NCI-H446 treated with DMSO at 0.1 percent for 48 hours (cell line): Measurements from ENCODE around the gene CORO2B.
A peak's percentile ranks its signal among the peaks of the same experiment; 100 is the strongest.
"Not testable (repeated sequence)": the region's sequence is repeated elsewhere in the genome, so short reads cannot be mapped to it uniquely, and the experiment has no call there.

Source experiments
- DNase-seq: peaks from one replicate; lab custom pipeline; 2025; lab: John Stamatoyannopoulos, UW

CORO2B gene

DNA sequence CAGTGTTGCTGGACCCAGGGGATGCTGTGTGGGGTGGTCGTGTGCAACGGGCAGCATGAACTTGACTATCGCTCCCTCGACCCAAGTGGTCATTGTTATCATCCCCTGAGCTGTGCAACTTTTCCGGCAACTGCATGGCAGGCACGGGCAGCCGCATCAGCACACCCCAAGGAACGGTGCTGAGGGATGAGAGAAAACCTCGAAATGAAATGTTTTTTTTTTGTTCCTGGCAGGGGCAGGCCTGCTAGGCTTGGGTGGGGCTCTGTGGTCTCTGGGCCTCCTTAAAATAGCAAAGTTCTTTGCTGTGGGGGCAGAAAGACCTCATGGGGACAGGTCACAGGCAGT, 51.4 kb downstream of the CORO2B start:
- DNase-seq, result no peak

- no peak for DNase-seq
Measured at GRCh38 chr15:68630836-68631235, 52.0 kb downstream of the CORO2B start.

GRCh38 chr15:68631601-68632051, 52.8 kb downstream of the CORO2B start:
- DNase-seq, result peak; percentile 15

- DNase-seq, result no peak
Measured at GRCh38 chr15:68632101-68632500, 53.3 kb downstream of the CORO2B start.

GRCh38 chr15:68633231-68634121, 54.7 kb downstream of the CORO2B start:
- no peak for DNase-seq

DNA sequence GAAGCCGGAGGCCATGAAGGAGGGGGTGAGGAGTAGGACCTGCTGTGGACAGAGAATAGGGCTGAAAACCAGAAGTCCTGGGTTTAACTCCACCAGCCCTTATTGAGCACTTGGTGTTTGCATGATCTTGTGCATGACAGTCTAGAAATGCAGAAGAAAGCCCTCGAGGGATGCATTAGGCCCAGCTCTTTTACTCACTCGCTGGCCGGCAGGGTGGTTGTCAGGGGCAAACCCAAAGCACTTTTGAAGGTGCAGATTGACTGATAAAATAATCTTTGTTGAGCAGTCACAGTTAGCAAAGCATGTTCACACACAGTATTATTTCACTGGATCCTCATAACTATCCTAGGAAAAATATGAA, 55.3 kb downstream of the CORO2B start:
- no peak for DNase-seq

- no peak for DNase-seq
Measured at GRCh38 chr15:68634531-68634930, 55.7 kb downstream of the CORO2B start.

- peak; percentile 60 for DNase-seq
Measured at GRCh38 chr15:68635141-68635540, 56.3 kb downstream of the CORO2B start.

DNA sequence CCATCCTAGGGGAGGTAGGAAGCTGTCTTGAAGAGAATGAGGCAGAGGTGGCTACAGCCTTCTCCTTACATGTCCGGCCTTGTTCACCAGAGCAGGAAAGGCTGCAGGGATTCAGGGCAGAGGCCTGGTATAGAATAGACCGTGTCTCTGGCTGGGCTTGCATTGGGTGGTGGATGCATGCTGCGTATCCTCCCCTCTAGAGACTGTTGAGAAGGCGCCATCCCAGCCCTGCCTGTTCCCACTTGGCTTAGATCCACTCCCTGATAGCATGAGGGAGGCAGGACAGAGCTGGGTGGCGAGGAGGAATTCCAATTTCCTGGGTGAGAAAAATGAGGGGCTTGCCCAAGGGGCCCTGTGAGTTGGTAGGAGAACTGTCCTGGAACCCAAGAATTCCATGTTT, 57.5 kb downstream of the CORO2B start:
- no peak for DNase-seq

- DNase-seq, result no peak
Measured at GRCh38 chr15:68637767-68638404, 59.1 kb downstream of the CORO2B start.

- DNase-seq, result no peak
Measured at GRCh38 chr15:68638953-68639515, 60.2 kb downstream of the CORO2B start.

DNA sequence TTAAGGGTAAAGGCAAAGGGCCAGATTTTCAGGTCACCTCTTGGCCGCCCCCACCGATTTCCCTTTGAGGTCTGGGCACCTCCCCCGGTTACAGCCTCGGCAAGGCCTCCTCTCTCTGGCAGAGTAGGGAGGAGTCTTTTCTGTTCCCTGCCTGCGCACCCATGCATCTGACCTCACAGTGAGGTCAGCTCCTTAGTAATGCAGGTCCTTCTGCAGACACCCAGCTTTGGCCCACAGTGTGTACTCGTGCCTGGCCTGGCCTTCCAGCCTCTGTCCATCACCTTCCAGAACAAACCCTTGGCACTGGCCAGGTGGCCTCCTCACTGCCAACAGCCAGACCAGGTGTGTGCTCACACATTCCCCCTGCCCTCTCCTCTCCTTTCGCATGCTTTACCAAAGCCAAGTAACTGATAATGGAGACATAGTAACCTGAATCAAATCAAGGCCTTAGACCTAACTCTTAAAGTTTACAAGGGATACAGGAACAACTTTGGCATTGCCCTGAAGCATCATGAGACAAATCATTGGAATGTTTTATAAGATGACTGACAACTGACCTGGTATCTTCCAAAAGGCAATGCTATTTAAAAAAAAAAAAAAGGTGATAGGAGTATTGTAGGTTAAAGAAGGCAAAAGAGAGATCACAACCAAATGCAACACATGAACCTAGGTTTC, 61.3 kb downstream of the CORO2B start:
- DNase-seq, result no peak

DNA sequence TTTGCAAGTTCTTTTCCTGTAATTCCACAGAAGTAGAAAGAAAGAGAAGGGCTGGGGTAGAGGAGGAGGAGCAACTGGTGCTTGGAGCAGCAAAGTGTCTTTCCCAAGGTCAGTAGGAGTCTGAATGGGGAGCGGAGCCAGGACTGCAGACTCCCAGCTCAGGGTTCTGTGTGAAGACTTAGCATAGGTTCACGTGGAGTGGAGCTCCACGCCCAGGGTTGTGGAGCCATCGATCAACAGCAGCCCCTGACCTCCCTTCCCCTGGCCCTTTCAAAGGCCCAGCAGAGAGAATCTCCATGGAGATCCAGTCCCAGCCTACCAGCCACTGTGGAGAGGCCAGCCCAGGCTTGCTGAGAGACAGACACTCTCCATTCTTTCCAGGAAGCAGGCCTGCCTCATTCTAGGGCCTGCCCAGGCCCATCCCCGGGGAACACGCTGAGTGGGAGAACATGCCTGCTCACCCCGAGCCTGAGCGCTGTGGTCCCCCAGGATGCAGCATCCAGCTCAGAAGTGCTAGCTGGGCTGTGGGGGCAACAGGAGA, 62.1 kb downstream of the CORO2B start:
- no peak for DNase-seq

- DNase-seq, result no peak
Measured at GRCh38 chr15:68641376-68641775, 62.6 kb downstream of the CORO2B start.

DNA sequence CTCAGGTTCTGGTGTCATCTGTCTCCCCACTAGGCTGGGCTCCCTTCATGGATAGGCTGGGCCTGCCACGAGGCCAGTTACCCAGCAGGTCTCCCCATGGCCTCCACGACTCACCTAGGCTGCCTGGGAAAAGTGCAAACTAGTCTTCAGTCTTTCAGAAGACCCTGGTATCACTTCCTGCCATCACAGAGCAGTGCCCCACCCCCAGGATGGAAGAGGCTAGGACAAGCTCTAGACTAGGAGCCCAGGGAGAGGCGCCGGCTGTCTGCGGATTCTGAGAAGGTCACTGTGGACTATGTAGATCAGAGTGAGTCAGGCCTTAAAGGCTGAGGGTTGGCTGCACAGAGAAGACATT, 63.7 kb downstream of the CORO2B start:
- no peak for DNase-seq

- DNase-seq, result no peak
Measured at GRCh38 chr15:68643216-68643830, 64.5 kb downstream of the CORO2B start.

GRCh38 chr15:68644083-68644904, 65.5 kb downstream of the CORO2B start:
- DNase-seq, result no peak

GRCh38 chr15:68644996-68645395, 66.2 kb downstream of the CORO2B start:
- DNase-seq, result no peak

DNA sequence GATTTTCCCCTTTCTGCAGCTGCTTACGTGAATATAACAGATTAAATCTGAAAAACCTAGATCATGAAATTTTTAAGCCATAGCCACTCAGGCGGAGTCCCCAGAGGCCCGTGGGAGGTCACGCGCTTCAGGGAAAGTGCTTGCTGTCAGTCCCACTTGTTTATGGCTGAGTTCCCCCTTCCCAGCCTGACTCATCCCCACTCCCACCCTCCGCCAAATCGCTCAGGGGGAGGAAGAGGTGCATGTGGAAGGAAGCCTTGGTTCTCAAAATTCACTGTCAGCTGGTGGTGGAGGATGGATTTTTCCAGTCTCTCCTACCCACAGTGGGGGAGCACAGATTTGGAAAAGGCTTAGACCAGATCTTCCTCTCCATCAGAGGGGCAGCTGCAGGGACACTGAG, 67.4 kb downstream of the CORO2B start:
- no peak for DNase-seq

- no peak for DNase-seq
Measured at GRCh38 chr15:68646696-68647095, 67.9 kb downstream of the CORO2B start.

- not testable (repeated sequence) for DNase-seq
Measured at GRCh38 chr15:68647361-68647760, 68.6 kb downstream of the CORO2B start.
